ENCODE results near the gene GPR82.
"Not testable (repeated sequence)": the region's sequence is repeated elsewhere in the genome, so short reads cannot be mapped to it uniquely, and the experiment has no call there.

The GPR82 gene

DNA sequence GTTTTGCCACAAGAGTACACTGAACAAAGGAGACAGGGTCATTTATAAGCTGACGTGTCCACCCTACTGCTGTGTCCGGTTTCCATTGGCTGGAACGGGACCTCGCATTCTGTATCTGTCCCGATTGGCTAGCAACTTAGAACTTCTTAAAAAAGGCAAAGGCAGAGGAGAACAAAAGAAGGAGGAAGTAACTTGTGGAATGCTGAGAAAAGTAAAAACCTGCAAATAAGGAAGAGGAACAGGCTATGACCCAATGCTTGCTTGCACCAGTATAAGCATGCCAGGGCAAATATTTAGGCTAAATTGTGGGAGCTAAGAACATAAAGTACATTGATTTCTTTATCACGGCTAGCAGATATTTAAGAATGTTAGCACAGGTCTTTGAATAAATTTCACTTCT is 4.4 kb upstream of the GPR82 start:
- DNase-seq (ENCODE audit: low read depth) = not testable (repeated sequence)

DNA sequence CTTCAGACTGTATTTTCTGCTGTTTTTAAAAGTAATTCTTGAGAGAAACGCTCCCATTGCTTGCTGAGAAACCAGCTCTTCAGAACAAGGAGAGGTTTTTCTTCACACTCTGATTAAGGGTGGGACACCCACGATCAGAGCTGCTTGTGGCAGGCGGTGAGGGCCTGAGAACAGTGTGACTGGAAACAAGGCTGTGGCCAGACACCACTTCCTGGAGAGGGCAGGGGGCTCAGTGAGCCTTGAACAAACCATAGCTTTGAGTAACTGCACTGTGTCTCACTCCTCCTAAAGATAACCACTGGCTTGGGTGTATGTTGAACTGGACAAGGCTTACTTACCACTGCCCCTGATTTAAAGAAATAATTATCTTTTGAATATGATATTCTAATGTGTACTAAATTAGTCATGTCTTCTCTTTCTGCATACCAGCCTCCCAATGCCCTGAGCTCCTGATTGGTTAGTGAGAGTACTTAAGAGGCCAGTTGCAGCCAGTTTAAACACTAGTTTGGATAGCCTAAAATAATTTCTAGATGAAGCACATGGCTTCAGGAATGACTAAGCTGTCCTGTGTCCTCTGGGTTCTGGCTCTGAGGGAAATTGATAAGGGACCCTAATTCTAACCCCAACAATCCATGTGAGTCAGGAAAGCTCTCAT is 3.7 kb upstream of the GPR82 start:
- no peak for DNase-seq (ENCODE audit: low read depth)

DNA sequence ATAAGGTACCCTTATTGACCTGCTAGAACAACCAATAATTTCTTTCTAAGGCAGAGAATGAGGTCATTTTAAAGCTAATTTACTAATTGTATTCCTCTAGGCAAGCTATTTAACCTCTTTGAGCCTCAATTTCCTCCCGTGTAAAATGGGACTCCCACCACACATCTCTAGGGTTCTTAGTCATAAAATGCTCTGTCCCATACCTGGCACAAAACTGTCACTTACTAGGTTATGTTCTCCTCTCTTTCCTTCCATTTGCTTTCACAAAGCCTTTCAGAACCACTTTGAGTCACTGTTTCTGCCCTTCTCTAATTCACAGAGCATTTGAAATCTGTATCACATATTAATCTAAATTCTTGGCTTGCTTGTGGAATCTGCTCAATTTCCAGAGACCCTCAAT is 2.4 kb upstream of the GPR82 start:
- no peak for DNase-seq (ENCODE audit: low read depth)

DNA sequence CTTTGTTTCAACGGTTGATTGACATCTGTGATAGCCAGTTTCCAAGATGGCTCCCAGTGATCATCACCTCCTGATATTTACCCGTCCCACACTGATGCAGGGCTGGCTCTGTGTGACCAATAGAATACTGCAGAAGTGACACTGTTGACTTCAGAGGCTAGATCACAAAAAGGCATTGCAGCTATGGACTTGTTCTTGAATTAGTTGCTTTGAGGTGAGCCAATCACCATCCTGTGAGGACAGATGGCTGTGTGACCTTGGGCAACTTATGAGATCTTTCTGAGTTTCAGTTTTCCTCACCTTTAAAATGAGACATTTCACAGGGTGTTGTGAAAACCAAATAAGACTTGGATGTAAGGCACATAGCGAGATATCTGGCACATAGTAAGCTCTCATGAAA is 1.8 kb upstream of the GPR82 start:
- DNase-seq (ENCODE audit: low read depth) = no peak

DNA sequence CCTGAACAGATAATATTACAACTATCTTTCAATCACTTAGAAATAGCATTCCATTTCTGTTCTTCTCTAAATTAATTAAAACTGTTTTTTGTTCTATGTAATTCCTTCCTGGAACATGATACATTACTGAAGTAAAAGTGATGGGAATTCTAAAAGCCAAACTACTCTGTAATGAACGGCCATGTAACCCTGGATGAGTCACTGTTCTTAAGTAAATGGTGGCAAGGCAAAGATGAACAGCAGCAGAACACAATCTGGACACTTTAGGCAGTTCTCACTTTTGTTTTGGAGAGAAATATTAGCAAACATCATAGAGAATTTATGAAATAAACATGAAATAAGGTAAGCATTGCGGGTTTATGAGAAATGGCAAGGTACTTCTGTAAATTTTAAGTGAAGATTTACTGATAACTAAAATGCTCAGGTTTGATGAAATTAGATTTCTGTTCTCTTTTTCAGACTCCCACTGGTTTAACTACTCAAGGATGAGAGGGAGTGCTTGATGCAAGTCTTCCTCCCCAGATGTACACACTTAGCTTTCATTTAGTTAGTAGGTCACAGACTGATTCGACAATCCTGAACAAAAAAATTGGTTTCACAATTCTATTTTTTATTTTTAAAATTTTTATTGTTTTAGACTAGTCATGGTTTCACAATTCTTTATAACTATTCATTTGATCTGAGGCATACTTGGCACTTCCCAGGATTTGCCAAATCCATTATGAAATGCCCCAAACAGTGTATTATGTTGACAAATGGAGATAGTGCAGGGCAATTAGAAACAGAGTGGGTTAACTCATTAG is 964 bp upstream of the GPR82 start:
- no peak for DNase-seq (ENCODE audit: low read depth)

DNA sequence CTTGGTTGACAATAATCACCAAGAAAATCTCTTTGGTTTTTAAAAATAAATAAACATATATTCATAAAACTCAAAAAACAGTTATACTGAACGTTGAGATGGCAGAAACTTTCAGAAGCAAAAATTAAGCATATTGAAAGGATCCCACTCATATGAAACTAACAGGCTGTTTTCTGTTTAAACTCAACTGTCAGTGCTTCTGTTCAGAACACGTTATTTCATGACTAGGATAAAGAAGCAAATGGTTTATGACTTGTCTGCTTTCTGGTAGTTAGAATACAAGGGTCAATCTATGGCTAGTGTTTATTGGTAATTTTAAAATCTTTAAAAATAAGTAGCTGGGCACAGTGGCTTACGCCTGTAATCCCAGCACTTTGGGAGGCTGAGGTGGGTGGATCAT is 4.1 kb downstream of the GPR82 start:
- no peak for DNase-seq (ENCODE audit: low read depth)

DNA sequence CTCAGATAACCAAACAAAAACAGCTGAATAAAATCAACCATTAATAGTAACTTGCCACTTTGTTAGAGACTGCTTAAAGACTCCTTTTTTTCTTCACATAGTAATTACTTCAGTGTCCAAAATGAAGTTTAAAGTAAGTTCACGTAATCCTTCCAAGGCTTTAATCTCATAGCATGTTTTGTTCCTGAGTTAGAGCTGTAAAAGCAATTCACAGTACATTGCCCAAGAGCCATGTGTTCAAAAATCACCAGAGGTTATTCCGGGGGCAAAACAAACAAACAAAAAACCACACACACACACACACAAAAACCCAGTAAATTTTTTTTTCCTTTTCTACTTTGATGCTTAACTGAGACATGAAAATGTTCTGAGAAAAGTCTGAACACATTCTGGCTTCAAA is 6.1 kb downstream of the GPR82 start:
- DNase-seq (ENCODE audit: low read depth) = no peak

DNA sequence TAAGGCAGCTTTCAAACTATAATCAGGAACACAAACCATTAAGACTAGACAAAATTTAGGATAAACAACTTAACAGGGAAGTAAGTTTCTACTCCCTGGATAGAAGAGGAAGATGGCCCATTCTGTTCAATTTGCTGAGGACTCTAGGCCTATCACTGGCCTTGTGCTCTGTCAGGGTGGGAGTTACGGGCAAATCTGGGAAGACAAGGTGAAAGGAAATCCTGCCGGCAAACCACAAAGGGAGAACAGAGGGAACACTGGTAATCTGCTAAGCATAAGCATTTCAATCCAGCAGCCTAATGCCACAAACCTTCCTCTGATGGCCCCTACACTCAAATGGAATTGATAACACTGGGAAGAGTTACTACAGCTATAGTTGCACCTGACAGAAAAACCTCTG is 8.3 kb downstream of the GPR82 start:
- no peak for DNase-seq (ENCODE audit: low read depth)

DNA sequence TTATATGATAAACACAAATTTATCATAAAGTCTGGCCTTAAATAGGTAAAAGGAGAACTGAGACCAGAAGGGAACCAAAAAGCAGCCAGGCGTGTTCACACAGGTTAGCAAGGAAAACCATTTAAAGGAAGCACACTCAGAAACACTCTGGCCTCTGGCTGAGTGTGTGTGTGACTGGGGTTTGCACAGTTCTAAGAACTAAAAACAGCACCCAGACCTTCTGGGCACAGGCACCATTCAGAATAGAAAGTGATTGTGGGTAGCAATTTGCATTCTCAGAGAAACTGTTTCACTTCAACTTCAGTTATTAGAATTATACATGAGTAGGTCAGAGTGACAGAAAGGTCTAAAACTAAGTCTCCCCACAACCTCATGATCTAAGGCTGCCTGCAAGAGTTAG is 10.0 kb downstream of the GPR82 start:
- DNase-seq (ENCODE audit: low read depth) = no peak

DNA sequence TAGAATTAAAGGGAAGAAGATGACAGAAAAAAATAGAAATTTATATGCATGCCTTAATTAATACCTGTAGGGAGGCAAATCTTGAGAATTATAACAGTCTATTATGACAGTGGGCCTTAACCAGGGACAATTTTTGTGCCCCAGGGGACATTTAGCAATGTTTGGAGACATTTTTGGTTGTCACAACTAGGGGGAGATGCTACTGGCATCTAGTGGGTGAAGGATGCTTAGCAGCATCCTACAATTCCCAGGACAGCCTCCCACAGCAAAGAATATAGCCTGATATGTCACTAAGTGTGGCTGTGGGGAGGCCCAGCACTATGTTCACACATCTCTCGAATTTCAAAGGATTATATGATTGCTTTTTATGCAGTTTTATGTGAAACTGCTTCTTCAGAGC is 10.5 kb downstream of the GPR82 start:
- DNase-seq (ENCODE audit: low read depth) = no peak

DNA sequence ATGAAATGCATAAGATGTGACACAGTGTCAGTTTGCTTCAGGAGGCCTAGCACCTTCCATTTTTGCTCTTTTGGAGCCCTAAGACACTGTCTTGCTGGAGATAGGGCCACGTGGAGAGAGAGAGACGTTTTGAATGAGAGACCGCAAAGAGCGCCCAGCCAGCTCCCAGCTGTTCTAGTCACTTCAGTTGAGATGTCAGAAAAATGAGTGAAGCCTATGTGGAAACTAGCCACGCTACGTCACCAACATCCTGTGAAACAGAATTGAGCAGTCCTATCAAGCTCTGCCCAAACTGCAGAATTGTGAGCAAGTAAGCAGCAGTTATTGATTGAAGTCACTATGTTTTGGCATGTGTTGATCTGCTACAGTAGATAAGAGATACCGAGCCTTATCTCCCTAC is 13.1 kb downstream of the GPR82 start:
- DNase-seq (ENCODE audit: low read depth) = no peak

DNA sequence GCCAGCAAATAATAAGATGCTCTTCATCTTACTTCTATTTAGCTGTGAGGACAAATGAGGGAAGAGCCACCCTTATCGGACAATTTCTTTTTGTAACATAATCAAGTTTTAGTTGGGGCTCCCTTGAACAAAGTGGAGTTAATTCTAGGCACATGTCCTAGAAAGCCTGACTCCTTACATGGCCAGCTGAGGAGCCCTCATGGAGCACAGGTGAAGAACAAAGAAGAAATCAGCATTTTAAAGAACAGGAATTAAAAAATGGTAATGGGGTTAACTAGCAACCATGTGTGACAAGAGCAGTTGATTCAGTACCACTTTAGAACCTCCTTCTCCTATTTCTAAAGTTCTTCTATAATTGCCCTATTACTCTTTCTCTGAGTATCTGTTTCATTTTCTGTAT is 15.9 kb downstream of the GPR82 start:
- no peak for DNase-seq (ENCODE audit: low read depth)

DNA sequence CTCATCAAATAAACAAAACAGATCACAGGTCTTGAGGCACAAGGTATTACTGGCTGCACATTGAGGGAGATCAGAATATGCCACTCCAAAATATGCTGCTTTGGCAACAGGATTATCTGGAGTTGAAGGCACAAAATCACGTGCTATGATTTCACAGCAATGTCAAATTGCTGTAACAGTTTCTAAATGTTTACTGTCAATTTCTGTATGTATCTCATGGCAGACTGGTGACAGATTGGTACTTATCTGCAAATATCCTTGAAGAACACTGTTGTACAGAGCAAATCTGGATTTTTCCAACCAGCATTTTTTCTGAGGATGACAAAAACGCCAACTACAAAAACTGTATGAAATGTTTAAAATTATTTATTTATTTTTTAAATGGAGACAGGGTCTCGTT is 26.7 kb downstream of the GPR82 start:
- no peak for DNase-seq (ENCODE audit: low read depth)

DNA sequence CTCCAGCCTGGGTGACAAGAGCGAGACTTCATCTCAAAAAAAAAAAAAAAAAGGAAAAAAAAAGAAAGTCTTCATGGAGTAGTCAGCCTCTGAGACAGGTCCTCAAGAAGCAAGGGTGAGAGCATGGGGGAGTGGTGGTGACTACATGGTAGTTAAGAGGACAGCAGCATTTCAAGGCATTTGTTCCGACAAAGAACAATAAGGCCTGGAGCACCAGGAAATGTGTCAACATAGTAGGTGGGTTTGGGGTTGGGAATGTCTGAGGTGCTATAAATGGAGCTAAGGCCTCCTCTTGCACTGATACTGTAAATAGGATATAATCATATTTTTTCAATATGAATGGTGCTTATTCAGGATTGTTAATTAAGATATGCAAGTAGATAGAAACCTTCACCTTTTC is 34.4 kb downstream of the GPR82 start:
- no peak for DNase-seq (ENCODE audit: low read depth)

DNA sequence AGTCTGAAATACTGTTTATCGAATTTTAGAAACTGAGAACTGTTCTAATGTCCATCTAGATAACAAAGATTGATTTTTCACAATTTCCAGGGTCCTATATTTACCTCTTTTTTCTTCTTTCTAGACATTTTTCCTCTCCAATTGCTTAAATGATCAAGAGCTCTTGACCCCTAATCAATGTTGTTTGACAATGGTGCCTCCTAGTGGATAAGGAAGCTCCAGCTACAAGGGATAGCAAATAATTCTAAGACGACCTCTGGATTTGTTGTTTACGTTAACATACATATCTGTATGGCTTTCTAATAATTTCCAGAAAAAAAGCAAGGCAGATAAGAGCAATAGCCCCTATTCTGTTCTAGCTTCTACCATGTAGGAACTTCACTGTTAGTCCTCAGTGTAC is 35.8 kb downstream of the GPR82 start:
- no peak for DNase-seq (ENCODE audit: low read depth)

DNA sequence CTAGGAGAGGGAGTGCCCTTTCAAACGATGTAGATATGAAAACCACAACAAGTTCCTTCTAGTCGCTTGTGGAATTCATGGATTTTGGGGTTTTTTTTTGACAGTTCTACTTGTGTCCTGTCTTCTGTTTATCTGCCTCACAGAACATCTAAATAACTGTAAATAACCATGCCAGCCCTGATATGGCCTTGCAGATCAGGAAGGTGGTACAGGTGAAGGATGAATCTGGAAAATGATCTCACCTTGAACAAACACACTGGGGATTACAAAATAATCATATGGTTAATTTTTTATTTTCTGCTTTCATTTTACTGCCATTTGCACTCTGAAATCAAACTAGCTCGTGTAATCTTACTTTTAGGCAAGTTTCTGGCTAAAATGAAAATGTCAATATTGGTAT is 37.2 kb downstream of the GPR82 start:
- no peak for DNase-seq (ENCODE audit: low read depth)

DNA sequence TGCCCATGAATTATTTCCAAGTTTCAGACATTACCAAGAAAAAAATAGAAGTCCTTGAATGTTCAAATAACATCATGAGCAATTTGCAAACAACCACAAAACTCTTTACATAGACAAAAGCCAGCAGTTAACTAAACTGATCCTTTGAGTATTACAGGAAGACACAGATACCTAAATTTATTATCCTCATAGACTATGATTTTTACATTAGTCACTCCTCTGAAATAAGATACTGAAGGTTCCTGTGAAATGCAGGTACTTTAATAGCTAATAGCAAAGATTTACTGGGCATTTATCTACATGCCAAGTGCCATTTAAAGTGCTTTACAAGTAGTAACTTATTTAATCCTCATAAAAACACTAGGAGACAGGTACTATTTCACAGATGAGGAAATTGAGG is 37.7 kb downstream of the GPR82 start:
- DNase-seq (ENCODE audit: low read depth) = no peak

DNA sequence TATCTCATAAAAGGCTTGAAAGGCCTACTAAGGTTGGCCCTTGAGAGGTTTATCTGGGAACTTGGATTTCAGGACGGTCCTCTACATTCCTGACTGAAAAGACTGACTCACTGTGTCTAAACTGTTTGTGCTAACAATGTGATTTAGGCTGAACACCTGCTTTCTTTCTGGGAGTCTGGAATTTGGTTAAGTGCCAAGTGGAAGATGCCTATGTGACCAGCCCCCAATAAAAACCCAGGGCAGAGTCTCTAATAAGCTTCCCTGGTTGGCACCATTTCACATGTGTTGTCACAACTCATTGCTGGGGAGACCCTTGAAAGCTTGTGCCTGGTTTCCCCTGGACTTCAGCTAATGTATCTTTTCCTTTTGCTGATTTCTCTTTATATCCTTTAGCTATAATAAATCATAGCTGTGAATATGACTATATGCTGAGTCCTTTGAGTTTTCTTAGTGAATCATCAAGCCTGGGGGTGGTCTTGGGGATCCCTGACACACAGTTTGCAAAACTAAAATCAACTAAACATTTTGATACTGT is 55.1 kb downstream of the GPR82 start:
- DNase-seq (ENCODE audit: low read depth) = peak; percentile 27

Measured in non-pigmented ciliary epithelial cell (primary cell).